CD4-positive, alpha-beta memory T cell (primary cell): ENCODE results near the gene PELI2. TPM values are rescaled to one million over a fixed set of nuclear protein-coding genes. Genes with fewer than 3 reads are reported as not detected.

Experiments
- CTCF ChIA-PET: fragments of 350-600 bp; sonication (Branson Sonifier 250); formaldehyde crosslinking; loops from one replicate; lab custom pipeline; 2021; ENCODE audit warnings: inconsistent platforms; ENCODE audit not compliant: partially characterized antibody; lab: Charles Lee
- POLR2A ChIA-PET: fragments of 350-600 bp; sonication (Branson Sonifier 250); formaldehyde crosslinking; loops from one replicate; lab custom pipeline; 2021; ENCODE audit not compliant: partially characterized antibody; lab: Charles Lee
- DNase-seq, 5 donors: peaks; one replicate each; pipeline versions ENCODE4 v3.0.0 to v3.0.0-alpha.2; 2020 to 2022; ENCODE audit warnings: mixed read lengths in 1 of 5
- H3K27ac ChIP-seq: one replicate; pipeline ENCODE4 v1.7.0; 2013; ENCODE audit warnings: low read depth, low read length
- H3K27me3 ChIP-seq: 2 replicates; pipeline ENCODE4 v1.7.0; 2013; ENCODE audit warnings: mild to moderate bottlenecking, low read length, moderate library complexity; ENCODE audit not compliant: insufficient read depth
- H3K36me3 ChIP-seq: 2 replicates; pipeline ENCODE4 v1.7.0; 2013; ENCODE audit warnings: mild to moderate bottlenecking, low read length, moderate library complexity; ENCODE audit not compliant: insufficient read depth
- H3K4me1 ChIP-seq: 2 replicates; pipeline ENCODE4 v1.7.0; 2013; ENCODE audit warnings: mild to moderate bottlenecking, low read length, moderate library complexity; ENCODE audit not compliant: insufficient read depth
- H3K4me3 ChIP-seq, 2 donors: one replicate each; pipeline ENCODE4 v1.7.0; 2013; ENCODE audit warnings: low read length in 2 of 2, mild to moderate bottlenecking in 1 of 2
- H3K9me3 ChIP-seq, 2 donors: one replicate each; pipeline ENCODE4 v1.7.0; 2013; ENCODE audit warnings: low read length in 2 of 2, control low read depth in 1 of 2; ENCODE audit not compliant: control insufficient read depth in 1 of 2
- H3K27ac Mint-ChIP-seq, 7 donors: one replicate each; pipeline ENCODE4 v1.8.0; 2020 to 2021; ENCODE audit warnings: mixed read lengths in 7 of 7, mild to moderate bottlenecking in 6 of 7, inconsistent platforms in 3 of 7, moderate library complexity in 3 of 7
- H3K27me3 Mint-ChIP-seq, 2 donors: one replicate each; pipeline ENCODE4 v1.8.0; 2020 to 2021; ENCODE audit warnings: mixed read lengths in 2 of 2
- H3K36me3 Mint-ChIP-seq, 2 donors: one replicate each; pipeline ENCODE4 v1.8.0; 2020 to 2021; ENCODE audit warnings: mixed read lengths in 2 of 2, inconsistent platforms in 1 of 2, mild to moderate bottlenecking in 1 of 2
- H3K4me1 Mint-ChIP-seq, 4 donors: one replicate each; pipeline ENCODE4 v1.8.0; 2020 to 2021; ENCODE audit warnings: mixed read lengths in 4 of 4, mild to moderate bottlenecking in 1 of 4
- H3K4me3 Mint-ChIP-seq, 8 donors: one replicate each; pipeline ENCODE4 v1.8.0; 2020 to 2021; ENCODE audit warnings: mixed read lengths in 8 of 8, mild to moderate bottlenecking in 7 of 8, moderate library complexity in 6 of 8, inconsistent platforms in 3 of 8
- H3K9me3 Mint-ChIP-seq, 8 donors: one replicate each; pipeline ENCODE4 v1.8.0; 2020 to 2021; ENCODE audit warnings: mixed read lengths in 8 of 8, mild to moderate bottlenecking in 5 of 8, inconsistent platforms in 3 of 8, moderate library complexity in 1 of 8
- intact Hi-C: fragments of 100-400 bp; cut with micrococcal nuclease; formaldehyde crosslinking; loops from one replicate; pipeline ENCODE4 v1.15.1; 2023
- polyA plus RNA-seq, 2 donors: library from polyadenylated mRNA; unstranded; fragments of 300-500 nt; fragmentation: Illumina TruSeq; gene quantifications; one replicate each; pipeline ENCODE4 v1.2.3, GENCODE V29; 2021
- total RNA-seq, 2 experiments: library from RNA; stranded (reverse); gene quantifications; one replicate each; pipeline ENCODE4 v1.2.3, GENCODE V29; 2021

Gene PELI2
- total and polyA plus RNA-seq, 4 experiments from 2014 or later: 1.2 to 16.4 (median 7.8) TPM

- Mint-ChIP-seq H3K9me3 (no peaks in the 10 kb centered on the region), H3K4me3 (no peak overlapping the region), H3K36me3 (peaks cover 0 to 4% of the 10 kb centered on the region in 2 donors), H3K27ac (no peak overlapping the region), H3K27me3 (no peaks in the 10 kb centered on the region), H3K4me1 (no peaks in the 10 kb centered on the region)
- Histone ChIP-seq H3K4me3 (no peak overlapping the region), H3K36me3 (no peaks in the 10 kb centered on the region), H3K9me3 (no peaks in the 10 kb centered on the region), H3K27ac (no peak overlapping the region), H3K4me1 (no peaks in the 10 kb centered on the region), H3K27me3 (no peaks in the 10 kb centered on the region)
- ChIA-PET POLR2A (no interaction called here), CTCF (no interaction called here)
- no peak for DNase-seq
- intact Hi-C loops: no loop called here
Observed at GRCh38 chr14:56271970-56272369, 153.8 kb downstream of the PELI2 start.

- H3K9me3 Mint-ChIP-seq: no peaks in the 10 kb centered on the region
- Histone ChIP-seq H3K27ac (no peak overlapping the region), H3K4me3 (no peak overlapping the region), H3K27me3 (no peaks in the 10 kb centered on the region), H3K36me3 (no peaks in the 10 kb centered on the region), H3K4me1 (no peaks in the 10 kb centered on the region), H3K9me3 (no peaks in the 10 kb centered on the region)
- POLR2A ChIA-PET: no interaction called here
- H3K36me3 Mint-ChIP-seq: peaks cover 0 to 4% of the 10 kb centered on the region in 2 donors
- H3K4me1 Mint-ChIP-seq: no peaks in the 10 kb centered on the region
- H3K27ac Mint-ChIP-seq: no peak overlapping the region
- no peak overlapping the region for H3K4me3 Mint-ChIP-seq
- CTCF ChIA-PET: no interaction called here
- no peak for DNase-seq
- intact Hi-C loops: no loop called here
- no peaks in the 10 kb centered on the region for H3K27me3 Mint-ChIP-seq
Observed at GRCh38 chr14:56273155-56273554, 154.9 kb downstream of the PELI2 start.

- H3K4me1 ChIP-seq: no peaks in the 10 kb centered on the region
- no peak for DNase-seq
- no peaks in the 10 kb centered on the region for H3K27me3 ChIP-seq
- no peak overlapping the region for H3K4me3 Mint-ChIP-seq
- no peaks in the 10 kb centered on the region for H3K4me1 Mint-ChIP-seq
- ChIA-PET POLR2A (no interaction called here), CTCF (no interaction called here)
- no peak overlapping the region for H3K27ac ChIP-seq
- no peak overlapping the region for H3K4me3 ChIP-seq
- no peak overlapping the region for H3K27ac Mint-ChIP-seq
- no peaks in the 10 kb centered on the region for H3K36me3 ChIP-seq
- H3K27me3 Mint-ChIP-seq: no peaks in the 10 kb centered on the region
- H3K36me3 Mint-ChIP-seq: peaks cover 0 to 4% of the 10 kb centered on the region in 2 donors
- no peaks in the 10 kb centered on the region for H3K9me3 Mint-ChIP-seq
- H3K9me3 ChIP-seq: no peaks in the 10 kb centered on the region
- intact Hi-C loops: no loop called here
Observed at GRCh38 chr14:56273951-56274350, 155.7 kb downstream of the PELI2 start.

- H3K4me1 ChIP-seq: no peaks in the 10 kb centered on the region
- POLR2A ChIA-PET: no interaction called here
- H3K36me3 Mint-ChIP-seq: peaks cover 0 to 4% of the 10 kb centered on the region in 2 donors
Observed at GRCh38 chr14:56274556-56274955, 156.3 kb downstream of the PELI2 start.

GRCh38 chr14:56276108-56276507, 157.9 kb downstream of the PELI2 start:
- no peak overlapping the region for H3K27ac Mint-ChIP-seq
- H3K27me3 ChIP-seq: no peaks in the 10 kb centered on the region
- H3K4me3 ChIP-seq: no peak overlapping the region
- H3K27me3 Mint-ChIP-seq: no peaks in the 10 kb centered on the region
- intact Hi-C loops: no loop called here
- H3K27ac ChIP-seq: no peak overlapping the region
- H3K4me1 ChIP-seq: no peaks in the 10 kb centered on the region
- CTCF ChIA-PET: interaction anchor here (0.8 kb wide), 1 partner anchor 25 kb away, joined by 3 read pairs; no protein-coding TSS in a partner anchor
- POLR2A ChIA-PET: no interaction called here
- DNase-seq: no peak
- no peak overlapping the region for H3K4me3 Mint-ChIP-seq
- no peaks in the 10 kb centered on the region for H3K9me3 ChIP-seq
- H3K9me3 Mint-ChIP-seq: no peaks in the 10 kb centered on the region
- H3K4me1 Mint-ChIP-seq: no peaks in the 10 kb centered on the region
- H3K36me3 Mint-ChIP-seq: peaks cover 0 to 7% of the 10 kb centered on the region in 2 donors
- H3K36me3 ChIP-seq: no peaks in the 10 kb centered on the region

More at GRCh38 chr14:56274556-56274955, 156.3 kb downstream of the PELI2 start:
- Histone ChIP-seq H3K9me3 (no peaks in the 10 kb centered on the region), H3K27ac (no peak overlapping the region), H3K36me3 (no peaks in the 10 kb centered on the region), H3K4me3 (no peak overlapping the region), H3K27me3 (no peaks in the 10 kb centered on the region)
- Mint-ChIP-seq H3K4me3 (no peak overlapping the region), H3K4me1 (no peaks in the 10 kb centered on the region), H3K27me3 (no peaks in the 10 kb centered on the region), H3K27ac (no peak overlapping the region), H3K9me3 (no peaks in the 10 kb centered on the region)
- DNase-seq: no peak
- CTCF ChIA-PET: no interaction called here
- intact Hi-C loops: no loop called here

- Histone ChIP-seq H3K27me3 (no peaks in the 10 kb centered on the region), H3K36me3 (no peaks in the 10 kb centered on the region), H3K4me1 (no peaks in the 10 kb centered on the region), H3K27ac (no peak overlapping the region), H3K9me3 (no peaks in the 10 kb centered on the region), H3K4me3 (no peak overlapping the region)
- H3K4me1 Mint-ChIP-seq: no peaks in the 10 kb centered on the region
- no peak overlapping the region for H3K27ac Mint-ChIP-seq
- CTCF ChIA-PET: no interaction called here
- no peaks in the 10 kb centered on the region for H3K9me3 Mint-ChIP-seq
- intact Hi-C loops: no loop called here
- no peak overlapping the region for H3K4me3 Mint-ChIP-seq
- POLR2A ChIA-PET: no interaction called here
- no peak for DNase-seq
- H3K27me3 Mint-ChIP-seq: no peaks in the 10 kb centered on the region
- H3K36me3 Mint-ChIP-seq: peaks cover 3 to 8% of the 10 kb centered on the region in 2 donors
Observed at GRCh38 chr14:56278383-56278782, 160.2 kb downstream of the PELI2 start.

- Mint-ChIP-seq H3K27me3 (no peaks in the 10 kb centered on the region), H3K27ac (no peak overlapping the region), H3K4me3 (no peak overlapping the region), H3K4me1 (no peaks in the 10 kb centered on the region), H3K36me3 (peaks cover 3 to 9% of the 10 kb centered on the region in 2 donors), H3K9me3 (no peaks in the 10 kb centered on the region)
- Histone ChIP-seq H3K4me1 (no peaks in the 10 kb centered on the region), H3K27ac (no peak overlapping the region), H3K27me3 (no peaks in the 10 kb centered on the region), H3K4me3 (no peak overlapping the region), H3K36me3 (no peaks in the 10 kb centered on the region), H3K9me3 (no peaks in the 10 kb centered on the region)
- POLR2A ChIA-PET: no interaction called here
- intact Hi-C loops: no loop called here
- DNase-seq: no peak
- CTCF ChIA-PET: no interaction called here
Observed at GRCh38 chr14:56280843-56281242, 162.6 kb downstream of the PELI2 start.

- no peak overlapping the region for H3K4me3 ChIP-seq
- no peak for DNase-seq
- intact Hi-C loops: no loop called here
- Mint-ChIP-seq H3K27ac (no peak overlapping the region), H3K36me3 (peaks cover 3 to 9% of the 10 kb centered on the region in 2 donors), H3K4me1 (no peaks in the 10 kb centered on the region), H3K4me3 (no peak overlapping the region), H3K9me3 (no peaks in the 10 kb centered on the region), H3K27me3 (no peaks in the 10 kb centered on the region)
- no peaks in the 10 kb centered on the region for H3K36me3 ChIP-seq
- H3K4me1 ChIP-seq: no peaks in the 10 kb centered on the region
- CTCF ChIA-PET: no interaction called here
- POLR2A ChIA-PET: no interaction called here
- H3K27me3 ChIP-seq: no peaks in the 10 kb centered on the region
- H3K9me3 ChIP-seq: no peaks in the 10 kb centered on the region
- no peak overlapping the region for H3K27ac ChIP-seq
Observed at GRCh38 chr14:56282179-56282578, 164.0 kb downstream of the PELI2 start.
